Left lobe of liver (tissue), 2 donors: ENCODE measurements around the gene MVP. TPM values are rescaled to one million over a fixed set of nuclear protein-coding genes. Genes with fewer than 3 reads are reported as not detected.
"Not testable (repeated sequence)": the region's sequence is repeated elsewhere in the genome, so short reads cannot be mapped to it uniquely, and the experiment has no call there.

Experiments used
- ATAC-seq: fragments of 200-7000 bp; cut with Tn5 transposase; one replicate; pipeline ENCODE4 v1.9.1; 2020; ENCODE audit warnings: mild to moderate bottlenecking, moderate library complexity
- DNase-seq: peaks from one replicate; pipeline ENCODE4 v3.0.0-alpha.2; 2020; ENCODE audit warnings: low spot score
- total RNA-seq: library from RNA; stranded (reverse); gene quantifications from one replicate; pipeline ENCODE4 v1.2.1, GENCODE V29; 2021
- donor health status: DM: no; HTN: no; CAD: no; lungs with moderate emphysema.
- donor health status: DM: no; HTN: yes; CAD: no.

The MVP gene
- total RNA-seq, 1 donor from 2014 or later = 44.4 TPM

GRCh38 chr16:29814592-29814991 lies 5.7 kb upstream of the MVP start:
- DNase-seq (no peak), ATAC-seq (no peak)

- no peak for ATAC-seq
- DNase-seq = peak; percentile 57
Observed at GRCh38 chr16:29815032-29815721, 5.1 kb upstream of the MVP start.

GRCh38 chr16:29815793-29816693 lies 4.2 kb upstream of the MVP start, which contains the start of gene PAGR1:
PAGR1 (plus strand) TSS chr16:29816152; CDS start chr16:29816526, 374 bp downstream.
- ATAC-seq = peak; percentile 75
- DNase-seq = peak; percentile 99

GRCh38 chr16:29816694-29817441 lies 3.4 kb upstream of the MVP start:
- peak; percentile 69 for ATAC-seq
- DNase-seq = peak; percentile 79

- ATAC-seq (no peak), DNase-seq (no peak)
Observed at GRCh38 chr16:29818082-29818481, 2.2 kb upstream of the MVP start.

- ATAC-seq (no peak), DNase-seq (no peak)
Observed at GRCh38 chr16:29819506-29819905, 756 bp upstream of the MVP start.

GRCh38 chr16:29820730-29821642 lies 724 bp downstream of the MVP start:
- peak; percentile 74 for DNase-seq

GRCh38 chr16:29821643-29822115 lies 1.4 kb downstream of the MVP start:
- ATAC-seq = no peak
- DNase-seq = no peak

More at GRCh38 chr16:29820730-29821642, 724 bp downstream of the MVP start:
- peak; percentile 59 for ATAC-seq

GRCh38 chr16:29824589-29825144 lies 4.4 kb downstream of the MVP start:
- no peak for DNase-seq
- no peak for ATAC-seq

- ATAC-seq (no peak), DNase-seq (no peak)
Observed at GRCh38 chr16:29825145-29826044, 5.1 kb downstream of the MVP start.

GRCh38 chr16:29826342-29826695 lies 6.1 kb downstream of the MVP start:
- ATAC-seq (no peak), DNase-seq (no peak)

GRCh38 chr16:29830774-29831173 lies 10.5 kb downstream of the MVP start:
- ATAC-seq = no peak
- no peak for DNase-seq

- peak; percentile 64 for DNase-seq
Observed at GRCh38 chr16:29831490-29831889, 11.2 kb downstream of the MVP start.

GRCh38 chr16:29833219-29833618 lies 13.0 kb downstream of the MVP start:
- not testable (repeated sequence) for DNase-seq

More at GRCh38 chr16:29831490-29831889, 11.2 kb downstream of the MVP start:
- peak; percentile 78 for ATAC-seq

GRCh38 chr16:29834079-29834478 lies 13.8 kb downstream of the MVP start:
- DNase-seq = no peak
- ATAC-seq = no peak

More at GRCh38 chr16:29833219-29833618, 13.0 kb downstream of the MVP start:
- not testable (repeated sequence) for ATAC-seq

- DNase-seq (no peak), ATAC-seq (no peak)
Observed at GRCh38 chr16:29835926-29836325, 15.7 kb downstream of the MVP start.

GRCh38 chr16:29836623-29837022 lies 16.4 kb downstream of the MVP start:
- no peak for DNase-seq
- ATAC-seq = no peak

- ATAC-seq (no peak), DNase-seq (no peak)
Observed at GRCh38 chr16:29837841-29838240, 17.6 kb downstream of the MVP start.

GRCh38 chr16:29839822-29840221 lies 19.6 kb downstream of the MVP start:
- DNase-seq (no peak), ATAC-seq (no peak)
